GM19035 (cell line): Measurements from ENCODE around the gene MLF2.

Experiments
- ATAC-seq: cut with Tn5 transposase; IDR thresholded peaks from one replicate; pipeline ENCODE4 v1.9.1; 2021; ENCODE audit not compliant: unreplicated experiment

Gene MLF2

DNA sequence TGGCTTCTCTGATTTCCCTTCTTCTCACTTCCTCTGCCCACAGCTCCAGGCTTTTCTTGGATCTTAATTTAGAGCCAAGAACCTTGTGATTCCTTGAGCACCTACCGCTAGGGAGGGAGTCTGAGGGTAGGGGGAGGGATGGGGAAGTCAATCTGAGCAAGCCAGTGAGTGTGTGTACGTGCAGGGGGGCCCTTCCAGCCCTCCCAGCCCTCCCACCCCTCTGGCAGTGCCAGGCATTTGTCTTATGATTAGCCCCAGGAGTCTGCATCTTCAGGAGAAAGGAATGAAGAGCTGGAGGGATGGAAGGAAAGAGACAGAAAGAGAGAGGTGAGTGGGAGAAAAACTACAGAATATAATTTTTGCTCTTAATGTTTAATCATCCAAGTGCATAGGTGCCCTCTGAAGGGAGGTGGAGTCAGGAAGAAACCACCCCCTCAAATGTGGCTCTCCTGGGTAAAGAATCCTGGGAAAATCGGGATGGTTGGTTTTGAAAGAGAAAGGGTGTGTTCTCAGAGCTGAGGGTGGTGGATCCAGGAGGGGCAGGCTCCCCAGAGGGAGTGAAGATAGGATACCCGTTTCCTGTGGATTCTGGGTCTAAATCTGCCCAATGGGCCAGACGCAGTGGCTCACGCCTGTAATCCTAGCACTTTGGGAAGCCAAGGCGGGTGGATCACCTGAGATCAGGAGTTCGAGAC is 54.4 kb downstream of the MLF2 start:
- no peak for ATAC-seq
